GM12872 (cell line): ENCODE data around the gene PPARGC1A.

Experiments used
- TF ChIP-seq, protein P1 (sequence below): IDR thresholded peaks from 3 replicates; pipeline ENCODE4 v1.5.1; 2011; ENCODE audit warnings: low read depth, mild to moderate bottlenecking, low read length, moderate library complexity; ENCODE audit not compliant: insufficient read depth

The PPARGC1A gene

DNA sequence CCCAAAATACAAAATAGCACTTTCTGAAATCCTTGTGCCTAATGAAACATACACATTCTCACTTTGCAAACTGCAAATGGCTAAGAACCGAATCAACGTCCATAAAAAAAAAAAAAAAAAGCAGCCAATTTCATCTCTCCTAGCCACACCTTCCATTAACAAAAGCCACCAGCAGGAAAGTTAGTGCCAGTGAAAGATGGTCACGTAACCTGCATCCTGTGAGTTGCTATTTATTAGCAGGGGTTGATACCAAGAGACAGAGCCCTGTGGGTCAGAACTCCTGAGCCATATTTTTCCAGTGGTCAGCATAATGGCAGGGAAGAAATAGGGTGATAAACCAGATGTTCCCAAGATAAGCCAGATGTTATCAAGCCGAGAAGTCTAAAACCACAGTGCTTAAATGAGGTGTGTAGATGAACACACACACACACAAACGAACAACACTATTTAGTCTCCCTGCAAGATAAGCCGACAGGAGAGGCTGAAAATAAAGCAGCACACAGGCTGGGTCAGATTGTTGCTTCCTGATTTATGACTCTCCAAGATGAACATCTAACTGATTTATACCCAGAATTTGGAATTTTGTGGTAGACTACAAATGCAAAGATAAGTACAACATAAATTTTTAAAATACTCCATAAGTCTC, 11.5 kb downstream of the PPARGC1A start:
- TF ChIP-seq, protein P1, sequence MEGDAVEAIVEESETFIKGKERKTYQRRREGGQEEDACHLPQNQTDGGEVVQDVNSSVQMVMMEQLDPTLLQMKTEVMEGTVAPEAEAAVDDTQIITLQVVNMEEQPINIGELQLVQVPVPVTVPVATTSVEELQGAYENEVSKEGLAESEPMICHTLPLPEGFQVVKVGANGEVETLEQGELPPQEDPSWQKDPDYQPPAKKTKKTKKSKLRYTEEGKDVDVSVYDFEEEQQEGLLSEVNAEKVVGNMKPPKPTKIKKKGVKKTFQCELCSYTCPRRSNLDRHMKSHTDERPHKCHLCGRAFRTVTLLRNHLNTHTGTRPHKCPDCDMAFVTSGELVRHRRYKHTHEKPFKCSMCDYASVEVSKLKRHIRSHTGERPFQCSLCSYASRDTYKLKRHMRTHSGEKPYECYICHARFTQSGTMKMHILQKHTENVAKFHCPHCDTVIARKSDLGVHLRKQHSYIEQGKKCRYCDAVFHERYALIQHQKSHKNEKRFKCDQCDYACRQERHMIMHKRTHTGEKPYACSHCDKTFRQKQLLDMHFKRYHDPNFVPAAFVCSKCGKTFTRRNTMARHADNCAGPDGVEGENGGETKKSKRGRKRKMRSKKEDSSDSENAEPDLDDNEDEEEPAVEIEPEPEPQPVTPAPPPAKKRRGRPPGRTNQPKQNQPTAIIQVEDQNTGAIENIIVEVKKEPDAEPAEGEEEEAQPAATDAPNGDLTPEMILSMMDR: no peak

DNA sequence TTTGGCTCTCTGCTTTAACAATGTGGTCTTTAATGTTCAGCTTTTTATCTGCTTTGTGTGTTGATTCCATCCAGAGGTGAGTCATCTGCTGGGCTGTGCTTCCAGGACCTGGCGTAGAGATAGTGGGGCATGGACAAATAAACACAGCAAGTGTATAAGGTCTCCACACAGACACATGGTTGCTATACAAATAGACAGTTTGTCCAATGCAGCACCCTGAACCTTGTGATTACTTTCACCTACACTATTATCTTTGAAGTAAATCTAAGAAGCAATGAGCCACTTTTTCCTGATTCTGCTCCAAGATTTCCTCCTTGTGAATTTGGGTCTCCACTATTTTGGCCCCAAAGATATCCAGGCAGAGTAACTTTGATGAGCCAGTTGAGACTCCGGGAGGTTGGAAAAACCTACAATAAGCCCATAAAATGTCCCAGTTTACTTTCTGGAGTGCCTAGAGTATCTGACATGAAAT, 12.1 kb downstream of the PPARGC1A start:
- TF ChIP-seq, protein P1: no peak

DNA sequence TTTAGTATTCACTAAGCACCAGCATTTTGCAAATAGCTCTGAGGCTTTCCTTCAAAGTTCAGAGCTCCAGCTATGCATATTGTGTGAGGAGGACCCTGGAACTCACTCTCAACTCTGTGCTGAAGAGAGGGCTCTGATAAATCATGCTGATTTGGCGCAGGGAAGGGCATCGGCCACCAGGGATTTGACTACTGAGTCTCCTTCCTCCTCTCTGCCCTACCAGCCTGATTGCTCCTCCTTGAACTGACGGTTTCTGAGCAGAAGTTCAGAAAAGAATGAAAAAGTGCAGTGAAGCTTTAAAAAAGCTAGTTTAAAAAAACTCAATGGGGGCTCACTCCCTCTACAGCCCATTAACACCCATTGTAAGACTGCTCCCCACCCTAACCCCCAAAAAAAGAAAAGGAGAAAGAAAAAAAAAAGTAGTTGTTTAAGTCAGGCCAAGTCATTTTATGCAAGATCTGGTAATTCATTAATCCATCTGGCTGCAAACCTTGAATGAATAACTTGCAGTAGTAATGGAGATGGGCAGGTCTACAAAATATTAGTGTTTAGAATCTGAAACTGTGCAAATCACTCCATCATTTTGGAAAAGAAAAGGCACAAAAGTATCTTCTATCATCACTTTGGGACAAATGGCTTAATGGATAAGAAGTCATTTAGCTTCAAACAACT, 13.3 kb downstream of the PPARGC1A start:
- TF ChIP-seq, protein P1: no peak

DNA sequence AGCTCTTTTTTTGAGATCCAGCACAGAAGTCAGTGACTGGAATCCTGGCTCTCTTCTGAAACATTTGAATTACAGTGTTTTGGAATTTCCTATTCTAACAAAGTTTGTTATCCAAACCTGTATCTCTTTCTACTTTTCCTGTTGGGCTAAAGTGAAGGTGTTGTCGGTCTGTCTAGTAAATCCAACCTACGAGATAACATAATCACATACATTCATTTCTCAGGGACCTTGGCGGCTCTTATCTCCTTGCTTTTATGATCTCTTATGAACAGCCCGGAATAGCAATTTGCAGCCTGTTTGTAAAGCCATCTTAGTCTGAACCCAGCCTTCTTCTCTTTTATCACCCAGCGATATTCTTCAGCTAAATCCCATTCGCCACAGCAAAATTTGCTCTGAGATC, 14.5 kb downstream of the PPARGC1A start:
- TF ChIP-seq, protein P1: no peak

DNA sequence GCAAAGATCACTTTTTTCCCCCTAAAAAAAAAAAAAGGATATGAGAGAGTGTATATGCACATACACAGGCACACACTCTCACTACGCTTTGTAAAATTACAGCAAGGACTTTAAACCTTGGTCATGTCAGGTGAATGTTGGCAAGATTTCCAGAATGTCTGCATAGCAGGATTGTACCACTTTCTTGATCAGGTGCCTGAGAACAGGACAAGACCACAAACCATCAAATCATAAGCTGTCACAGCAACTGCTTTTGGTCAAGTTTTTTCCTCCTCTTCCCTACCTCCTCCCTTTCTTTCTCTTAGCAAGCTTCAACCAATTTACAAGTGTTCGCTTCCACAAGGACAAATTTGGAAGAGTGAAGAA, 15.3 kb downstream of the PPARGC1A start:
- TF ChIP-seq, protein P1: no peak

DNA sequence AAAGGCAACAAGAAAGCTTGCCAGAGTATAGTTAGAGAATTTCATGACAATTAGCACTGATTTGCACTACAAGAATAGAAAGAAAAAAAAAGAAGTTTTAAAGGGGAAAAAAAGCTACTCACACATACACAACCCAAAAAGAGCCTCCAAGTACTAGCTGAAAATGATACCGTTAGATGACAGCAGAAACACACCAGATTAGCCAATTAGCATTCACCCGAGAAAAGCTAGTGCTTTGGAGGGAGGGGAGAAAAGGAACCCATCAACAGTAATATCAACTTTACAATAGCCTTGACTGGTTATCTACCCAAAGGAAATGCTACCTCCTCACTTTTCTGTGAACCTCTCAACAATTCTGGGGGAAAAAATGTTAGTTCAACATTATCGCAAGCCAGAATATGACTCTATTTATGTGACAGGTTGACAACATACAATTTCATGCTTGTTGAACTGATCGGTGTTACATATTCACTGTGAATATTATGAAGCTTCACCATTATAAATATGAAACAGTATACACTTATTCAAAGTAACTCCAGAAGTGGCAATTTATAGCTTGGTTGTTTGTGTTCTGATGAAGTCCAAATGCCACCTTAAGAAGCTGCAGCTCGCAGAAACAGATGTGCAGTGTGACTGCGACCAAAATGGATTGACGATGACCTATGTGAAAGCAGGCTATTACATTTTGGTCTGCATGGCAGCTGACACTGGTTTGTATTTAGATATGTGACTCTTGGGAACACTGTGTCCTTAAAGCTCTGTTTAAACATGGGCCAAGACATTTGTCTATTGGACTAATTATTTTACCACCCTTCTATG, 15.9 kb downstream of the PPARGC1A start:
- TF ChIP-seq, protein P1: no peak

DNA sequence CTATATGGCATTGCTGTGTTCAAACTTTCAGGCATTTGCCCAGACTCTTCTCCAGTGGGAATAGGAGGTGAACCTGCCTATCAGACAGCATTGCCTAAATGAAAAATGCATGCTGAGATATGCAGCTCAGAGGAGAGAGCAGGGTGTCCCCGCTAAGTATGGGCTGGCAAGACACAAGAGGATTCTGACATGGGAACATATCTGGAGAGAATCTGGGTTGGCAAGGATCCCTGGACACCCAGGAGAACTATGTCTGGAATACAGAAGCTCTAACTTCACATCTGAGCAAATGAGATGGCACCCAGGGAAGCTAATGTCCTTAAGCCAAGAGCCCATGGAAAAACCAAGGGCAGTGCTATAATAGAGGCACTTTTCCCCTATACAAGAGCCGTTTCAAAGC, 18.4 kb downstream of the PPARGC1A start:
- TF ChIP-seq, protein P1: no peak
